ENCODE measurements around the gene TMEM238.

- TF ChIP-seq, protein P1, sequence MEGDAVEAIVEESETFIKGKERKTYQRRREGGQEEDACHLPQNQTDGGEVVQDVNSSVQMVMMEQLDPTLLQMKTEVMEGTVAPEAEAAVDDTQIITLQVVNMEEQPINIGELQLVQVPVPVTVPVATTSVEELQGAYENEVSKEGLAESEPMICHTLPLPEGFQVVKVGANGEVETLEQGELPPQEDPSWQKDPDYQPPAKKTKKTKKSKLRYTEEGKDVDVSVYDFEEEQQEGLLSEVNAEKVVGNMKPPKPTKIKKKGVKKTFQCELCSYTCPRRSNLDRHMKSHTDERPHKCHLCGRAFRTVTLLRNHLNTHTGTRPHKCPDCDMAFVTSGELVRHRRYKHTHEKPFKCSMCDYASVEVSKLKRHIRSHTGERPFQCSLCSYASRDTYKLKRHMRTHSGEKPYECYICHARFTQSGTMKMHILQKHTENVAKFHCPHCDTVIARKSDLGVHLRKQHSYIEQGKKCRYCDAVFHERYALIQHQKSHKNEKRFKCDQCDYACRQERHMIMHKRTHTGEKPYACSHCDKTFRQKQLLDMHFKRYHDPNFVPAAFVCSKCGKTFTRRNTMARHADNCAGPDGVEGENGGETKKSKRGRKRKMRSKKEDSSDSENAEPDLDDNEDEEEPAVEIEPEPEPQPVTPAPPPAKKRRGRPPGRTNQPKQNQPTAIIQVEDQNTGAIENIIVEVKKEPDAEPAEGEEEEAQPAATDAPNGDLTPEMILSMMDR (IDR thresholded peaks at IDR 0.05; ENCODE audit: insufficient read depth, low read length, poor library complexity, severe bottlenecking) = no peak
- no peak for TF ChIP-seq EZH2phosphoT487 (conservative IDR thresholded peaks at IDR 0.05; ENCODE audit: low read length)
Measured at GRCh38 chr19:55369653-55370304, 14.3 kb downstream of the TMEM238 start.

Measured in SU-DHL-6 (cell line).